HG03159 (cell line): ENCODE results near the gene SNAPIN.
"Not testable (repeated sequence)": the region's sequence is repeated elsewhere in the genome, so short reads cannot be mapped to it uniquely, and the experiment has no call there.

ENCODE experiments used
- ATAC-seq: cut with Tn5 transposase; IDR thresholded peaks from one replicate; pipeline ENCODE4 v1.9.1; 2021; ENCODE audit warnings: mild to moderate bottlenecking, moderate library complexity; ENCODE audit not compliant: unreplicated experiment

The SNAPIN gene

GRCh38 chr1:153626904-153627714 is 31.4 kb upstream of the SNAPIN start, which contains the start of gene S100A13:
S100A13 (minus strand) TSS chr1:153627505; CDS start chr1:153626472, 1,033 bp downstream.
- no peak for ATAC-seq

- ATAC-seq: no peak
These were observed 30.5 kb upstream of the SNAPIN start, which contains the start of gene S100A1 for GRCh38 chr1:153627715-153628626. S100A1 (plus strand) TSS chr1:153628434; CDS start chr1:153630522, 2,088 bp downstream.

- no peak for ATAC-seq
These were observed 29.7 kb upstream of the SNAPIN start for GRCh38 chr1:153628638-153629342.

GRCh38 chr1:153629343-153629665 is 29.2 kb upstream of the SNAPIN start:
- ATAC-seq: no peak

- no peak for ATAC-seq
These were observed 28.5 kb upstream of the SNAPIN start for GRCh38 chr1:153629971-153630370.

GRCh38 chr1:153630384-153630783 is 28.1 kb upstream of the SNAPIN start:
- ATAC-seq: no peak

- ATAC-seq: no peak
These were observed 27.2 kb upstream of the SNAPIN start for GRCh38 chr1:153631047-153632022.

GRCh38 chr1:153633161-153633753 is 25.2 kb upstream of the SNAPIN start:
- no peak for ATAC-seq

GRCh38 chr1:153633754-153634665 is 24.5 kb upstream of the SNAPIN start, which contains the start of gene CHTOP:
CHTOP (plus strand) TSS chr1:153634066; CDS start chr1:153636589, 2,523 bp downstream.
- ATAC-seq: peak; percentile 82

- ATAC-seq: no peak
These were observed 22.6 kb upstream of the SNAPIN start for GRCh38 chr1:153635872-153636271.

- no peak for ATAC-seq
These were observed 22.2 kb upstream of the SNAPIN start for GRCh38 chr1:153636312-153636711.

- ATAC-seq: no peak
These were observed 20.2 kb upstream of the SNAPIN start for GRCh38 chr1:153638261-153638660.

- no peak for ATAC-seq
These were observed 19.2 kb upstream of the SNAPIN start for GRCh38 chr1:153639280-153639679.

- not testable (repeated sequence) for ATAC-seq
These were observed 18.3 kb upstream of the SNAPIN start for GRCh38 chr1:153640213-153640612.

- ATAC-seq: no peak
These were observed 17.6 kb upstream of the SNAPIN start for GRCh38 chr1:153640861-153641260.

- ATAC-seq: no peak
These were observed 16.3 kb upstream of the SNAPIN start for GRCh38 chr1:153642161-153642560.

- no peak for ATAC-seq
These were observed 15.4 kb upstream of the SNAPIN start for GRCh38 chr1:153643100-153643499.

- ATAC-seq: no peak
These were observed 14.7 kb upstream of the SNAPIN start for GRCh38 chr1:153643816-153644215.
